Common myeloid progenitor, CD34-positive (primary cell): ENCODE data around the gene MAU2.
"Not testable (repeated sequence)": the region's sequence is repeated elsewhere in the genome, so short reads cannot be mapped to it uniquely, and the experiment has no call there.

Experiments
- CTCF ChIA-PET: fragments of 350-600 bp; sonication (Branson Sonifier 250); formaldehyde crosslinking; loops from one replicate; lab custom pipeline; 2021; ENCODE audit warnings: antibody characterized with exemption; lab: Charles Lee
- POLR2A ChIA-PET: fragments of 350-600 bp; sonication (Branson Sonifier 250); formaldehyde crosslinking; loops from one replicate; lab custom pipeline; 2021; ENCODE audit warnings: antibody characterized with exemption; lab: Charles Lee
- DNase-seq, 3 donors: peaks; one replicate each; pipeline versions ENCODE4 v3.0.0 to v3.0.0-alpha.2; 2013
- H3K27ac ChIP-seq, 2 experiments: 1 replicate in 1 of 2; 2 replicates in 1 of 2; pipeline ENCODE4 v1.7.0; 2013; ENCODE audit warnings: inconsistent platforms in 2 of 2, low read length in 2 of 2, mild to moderate bottlenecking in 2 of 2, low read depth in 1 of 2, moderate library complexity in 1 of 2; ENCODE audit not compliant: severe bottlenecking in 2 of 2, insufficient read depth in 1 of 2, poor library complexity in 1 of 2
- H3K27me3 ChIP-seq, 5 experiments: replicated peaks in 2 of 5; 1 replicate in 3 of 5; 2 replicates in 2 of 5; pipeline versions ENCODE4 v1.6.1 to v1.7.0; 2013; ENCODE audit warnings: low read length in 4 of 5, mild to moderate bottlenecking in 2 of 5, moderate library complexity in 2 of 5, inconsistent platforms in 1 of 5; ENCODE audit not compliant: insufficient read depth in 5 of 5, control insufficient read depth in 4 of 5
- H3K36me3 ChIP-seq, 4 experiments: 1 replicate in 2 of 4; 2 replicates in 2 of 4; pipeline versions ENCODE4 v1.6.1 to v1.7.0; 2013; ENCODE audit warnings: low read length in 3 of 4, control low read depth in 1 of 4, mild to moderate bottlenecking in 1 of 4; ENCODE audit not compliant: control insufficient read depth in 4 of 4, insufficient read depth in 4 of 4
- H3K4me1 ChIP-seq, 4 experiments: 1 replicate in 3 of 4; 2 replicates in 1 of 4; pipeline versions ENCODE4 v1.6.1 to v1.7.1; 2013; ENCODE audit warnings: low read length in 3 of 4, mild to moderate bottlenecking in 3 of 4, control low read depth in 1 of 4, inconsistent platforms in 1 of 4, moderate library complexity in 1 of 4; ENCODE audit not compliant: control insufficient read depth in 4 of 4, insufficient read depth in 4 of 4; ENCODE audit errors: control extremely low read depth in 1 of 4
- H3K4me3 ChIP-seq, 7 experiments: 1 replicate in 4 of 7; 2 replicates in 3 of 7; pipeline versions ENCODE4 v1.5.1 to v1.7.0; 2013; ENCODE audit warnings: mild to moderate bottlenecking in 7 of 7, low read length in 6 of 7, moderate library complexity in 6 of 7, inconsistent platforms in 2 of 7, low read depth in 2 of 7, control low read depth in 1 of 7; ENCODE audit not compliant: insufficient read depth in 4 of 7, control insufficient read depth in 1 of 7; ENCODE audit errors: extremely low read depth in 1 of 7
- H3K9me3 ChIP-seq, 5 experiments: 1 replicate in 4 of 5; 2 replicates in 1 of 5; pipeline versions ENCODE4 v1.6.1 to v1.7.1; 2013; ENCODE audit warnings: low read length in 4 of 5, mild to moderate bottlenecking in 2 of 5, inconsistent platforms in 1 of 5, low read depth in 1 of 5, moderate library complexity in 1 of 5; ENCODE audit not compliant: control insufficient read depth in 4 of 5, insufficient read depth in 2 of 5; ENCODE audit errors: control extremely low read depth in 1 of 5
- WGBS: methylation state at CpG from one replicate; pipeline ENCODE4 v1.1.5; 2013; ENCODE audit not compliant: insufficient coverage; 5-methylcytosine and 5-hydroxymethylcytosine counted together

The MAU2 gene

GRCh38 chr19:19350756-19351155 lies 30.1 kb downstream of the MAU2 start:
- H3K27ac ChIP-seq, H3K9me3 ChIP-seq, DNase-seq, H3K27me3 ChIP-seq, H3K4me1 ChIP-seq, POLR2A ChIA-PET, H3K4me3 ChIP-seq: not testable (repeated sequence)
- H3K36me3 ChIP-seq, result peaks cover 13 to 95% (median 56%) of the 10 kb centered on the region in 4 experiments
- 100% methylated on average over 4 of the region's 8 CpGs for WGBS
- CTCF ChIA-PET, result interaction anchor here (0.6 to 1.5 kb wide), 2 partner anchors 132 to 139 kb away, joined by 3 to 5 read pairs; no protein-coding TSS in a partner anchor

- CTCF ChIA-PET, result interaction anchor here (1.0 kb wide), 1 partner anchor 65 kb away, joined by 3 read pairs; no protein-coding TSS in a partner anchor
- no peaks in the 10 kb centered on the region for H3K4me1 ChIP-seq
- no peak overlapping the region for H3K4me3 ChIP-seq
- peaks cover 13 to 95% (median 50%) of the 10 kb centered on the region in 4 experiments for H3K36me3 ChIP-seq
- 98% methylated on average over 8 of the region's 8 CpGs for WGBS
- DNase-seq, result no peak
- POLR2A ChIA-PET, result no interaction called here
- no peak overlapping the region for H3K27ac ChIP-seq
- H3K9me3 ChIP-seq, result no peaks in the 10 kb centered on the region
- H3K27me3 ChIP-seq, result no peaks in the 10 kb centered on the region
These were observed 32.2 kb downstream of the MAU2 start for GRCh38 chr19:19352823-19353222.

- peaks cover 13 to 85% (median 42%) of the 10 kb centered on the region in 4 experiments for H3K36me3 ChIP-seq
- POLR2A ChIA-PET, result no interaction called here
- CTCF ChIA-PET, result no interaction called here
These were observed 33.4 kb downstream of the MAU2 start for GRCh38 chr19:19354007-19354406.

GRCh38 chr19:19354932-19355331 lies 34.3 kb downstream of the MAU2 start:
- POLR2A ChIA-PET, result no interaction called here
- peaks cover 0 to 2% (median 0%) of the 10 kb centered on the region in 4 experiments for H3K4me1 ChIP-seq
- H3K9me3 ChIP-seq, result no peaks in the 10 kb centered on the region
- WGBS, result 99% methylated on average over 11 of the region's 11 CpGs
- no peaks in the 10 kb centered on the region for H3K27me3 ChIP-seq
- no peak for DNase-seq
- H3K36me3 ChIP-seq, result peaks cover 8 to 76% (median 38%) of the 10 kb centered on the region in 4 experiments
- no peak overlapping the region for H3K4me3 ChIP-seq
- CTCF ChIA-PET, result no interaction called here
- no peak overlapping the region for H3K27ac ChIP-seq

More at GRCh38 chr19:19354007-19354406, 33.4 kb downstream of the MAU2 start:
- Histone ChIP-seq H3K4me3 (no peak overlapping the region), H3K9me3 (no peaks in the 10 kb centered on the region), H3K27me3 (no peaks in the 10 kb centered on the region), H3K4me1 (peaks cover 0 to 2% (median 0%) of the 10 kb centered on the region in 4 experiments), H3K27ac (no peak overlapping the region)
- DNase-seq, result no peak
- 100% methylated on average over 5 of the region's 5 CpGs for WGBS

GRCh38 chr19:19355606-19356139 lies 35.0 kb downstream of the MAU2 start:
- ChIA-PET POLR2A (no interaction called here), CTCF (interaction anchor here (1.4 kb wide), 1 partner anchor 134 kb away, joined by 3 read pairs; no protein-coding TSS in a partner anchor)
- Histone ChIP-seq H3K9me3 (no peaks in the 10 kb centered on the region), H3K4me1 (peaks cover 0 to 2% (median 0%) of the 10 kb centered on the region in 4 experiments), H3K4me3 (no peak overlapping the region), H3K36me3 (peaks cover 8 to 72% (median 38%) of the 10 kb centered on the region in 4 experiments), H3K27me3 (no peaks in the 10 kb centered on the region), H3K27ac (no peak overlapping the region)
- DNase-seq, result no peak
- 91% methylated on average over 16 of the region's 18 CpGs for WGBS

GRCh38 chr19:19356500-19356899 lies 35.9 kb downstream of the MAU2 start:
- DNase-seq, result no peak
- no peaks in the 10 kb centered on the region for H3K9me3 ChIP-seq
- H3K27ac ChIP-seq, result no peak overlapping the region
- H3K4me3 ChIP-seq, result no peak overlapping the region
- ChIA-PET POLR2A (no interaction called here), CTCF (interaction anchor here (0.9 to 1.4 kb wide), 2 partner anchors 133 to 134 kb away, joined by 3 to 4 read pairs; no protein-coding TSS in a partner anchor)
- H3K27me3 ChIP-seq, result no peaks in the 10 kb centered on the region
- WGBS, result 90% methylated on average over 7 of the region's 11 CpGs
- peaks cover 8 to 65% (median 37%) of the 10 kb centered on the region in 4 experiments for H3K36me3 ChIP-seq
- peaks cover 0 to 4% (median 0%) of the 10 kb centered on the region in 4 experiments for H3K4me1 ChIP-seq

GRCh38 chr19:19356901-19357566 lies 36.4 kb downstream of the MAU2 start:
- Histone ChIP-seq H3K4me3 (no peak overlapping the region), H3K36me3 (peaks cover 8 to 61% (median 35%) of the 10 kb centered on the region in 4 experiments), H3K27me3 (no peaks in the 10 kb centered on the region), H3K4me1 (peaks cover 0 to 4% (median 0%) of the 10 kb centered on the region in 4 experiments), H3K9me3 (no peaks in the 10 kb centered on the region), H3K27ac (no peak overlapping the region)
- DNase-seq, result no peak
- ChIA-PET CTCF (interaction anchor here (0.9 to 1.4 kb wide), 2 partner anchors 132 to 133 kb away, joined by 3 to 4 read pairs; no protein-coding TSS in a partner anchor), POLR2A (no interaction called here)
- WGBS, result 99% methylated on average over 12 of the region's 13 CpGs
